ENCODE measurements around the gene SPRR2F. TPM values are rescaled to one million over a fixed set of nuclear protein-coding genes. Genes with fewer than 3 reads are reported as not detected.

The SPRR2F gene
- total RNA-seq, 4 donors from 2014 or later = not detected

DNA sequence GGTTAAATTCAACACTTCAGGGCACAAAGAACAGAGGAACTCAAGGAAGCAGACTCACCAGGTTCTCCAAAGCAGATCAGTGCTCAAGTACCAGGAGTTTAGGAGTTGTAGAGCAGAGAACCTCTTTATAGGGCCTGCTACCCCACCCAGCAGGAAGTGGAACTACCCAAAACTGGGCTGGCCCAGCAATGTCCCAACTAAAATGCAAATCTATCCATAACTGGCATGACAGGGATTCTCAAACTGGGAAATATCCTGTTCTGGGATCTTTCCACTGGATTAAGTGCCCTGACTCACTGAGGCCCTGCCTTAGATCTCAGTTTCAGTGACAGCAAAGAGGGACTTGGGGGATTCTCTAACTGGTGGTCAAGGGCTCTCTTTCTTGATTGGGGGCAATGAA, 18.9 kb downstream of the SPRR2F start, which contains the start of gene SPRR2E:
TSS of gene SPRR2E (minus strand) at position 101 of the 400 bp plus-strand sequence. CDS start 775 bp downstream, outside the sequence.
- TF ChIP-seq CTCF (IDR thresholded peaks at IDR 0.05) = no peak
- TF ChIP-seq POLR2A (IDR thresholded peaks at IDR 0.05) = no peak
- no peak within 1 kb of the TSS for H3K27ac ChIP-seq
- DNase-seq = no peak
- no peak within 1 kb of the TSS for H3K4me3 ChIP-seq
- H3K36me3 ChIP-seq = no peaks in the 10 kb centered on the region
- no peaks in the 10 kb centered on the region for H3K4me1 ChIP-seq
- H3K9me3 ChIP-seq = no peaks in the 10 kb centered on the region
- H3K27me3 ChIP-seq = no peaks in the 10 kb centered on the region

DNA sequence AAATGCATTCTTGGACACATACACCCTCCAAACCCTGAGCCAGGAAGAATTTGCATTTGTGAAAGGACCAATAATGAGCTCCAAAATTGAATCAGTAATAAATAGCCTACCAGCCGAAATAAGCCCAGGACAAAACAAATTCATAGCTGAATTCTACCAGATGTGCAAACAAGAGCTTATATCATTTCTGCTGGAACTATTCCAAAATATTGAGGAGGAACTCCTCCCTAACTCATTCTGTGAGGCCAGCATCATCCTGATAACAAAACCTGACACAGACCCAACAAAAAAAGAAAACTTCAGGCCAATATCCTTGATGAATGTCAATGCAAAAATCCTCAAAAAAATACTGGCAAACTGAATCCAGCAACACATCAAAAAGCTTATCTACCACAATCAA, 25.7 kb downstream of the SPRR2F start:
- no peak overlapping the region for H3K27ac ChIP-seq
- no peaks in the 10 kb centered on the region for H3K27me3 ChIP-seq
- TF ChIP-seq CTCF (IDR thresholded peaks at IDR 0.05) (no peak), POLR2A (IDR thresholded peaks at IDR 0.05) (no peak)
- DNase-seq = no peak
- no peaks in the 10 kb centered on the region for H3K36me3 ChIP-seq
- H3K4me3 ChIP-seq = no peak overlapping the region
- no peaks in the 10 kb centered on the region for H3K4me1 ChIP-seq
- no peaks in the 10 kb centered on the region for H3K9me3 ChIP-seq

- Histone ChIP-seq H3K36me3 (no peaks in the 10 kb centered on the region), H3K27me3 (no peaks in the 10 kb centered on the region), H3K27ac (no peak overlapping the region), H3K9me3 (no peaks in the 10 kb centered on the region), H3K4me1 (no peaks in the 10 kb centered on the region), H3K4me3 (no peak overlapping the region)
- TF ChIP-seq POLR2A (IDR thresholded peaks at IDR 0.05) (no peak), CTCF (IDR thresholded peaks at IDR 0.05) (no peak)
- no peak for DNase-seq
These were observed 31.6 kb downstream of the SPRR2F start for GRCh38 chr1:153081736-153082135.

- TF ChIP-seq CTCF (IDR thresholded peaks at IDR 0.05) (no peak), POLR2A (IDR thresholded peaks at IDR 0.05) (no peak)
- no peak for DNase-seq
- H3K27me3 ChIP-seq = no peaks in the 10 kb centered on the region
- H3K9me3 ChIP-seq = no peaks in the 10 kb centered on the region
- H3K36me3 ChIP-seq = no peaks in the 10 kb centered on the region
- H3K4me1 ChIP-seq = no peaks in the 10 kb centered on the region
- H3K4me3 ChIP-seq = no peak overlapping the region
- H3K27ac ChIP-seq = no peak overlapping the region
These were observed 40.2 kb downstream of the SPRR2F start for GRCh38 chr1:153072806-153073726.

- no peak for DNase-seq
- Histone ChIP-seq H3K27me3 (no peaks in the 10 kb centered on the region), H3K36me3 (no peaks in the 10 kb centered on the region), H3K4me1 (no peaks in the 10 kb centered on the region), H3K4me3 (no peak within 1 kb of the TSS), H3K9me3 (no peaks in the 10 kb centered on the region), H3K27ac (no peak within 1 kb of the TSS)
- TF ChIP-seq POLR2A (IDR thresholded peaks at IDR 0.05) (no peak), CTCF (IDR thresholded peaks at IDR 0.05) (no peak)
These were observed 41.8 kb downstream of the SPRR2F start, which contains the start of gene SPRR2B for GRCh38 chr1:153071511-153071910. TSS of gene SPRR2B (minus strand) at chr1:153071611. CDS start at chr1:153070839, 772 bp downstream.
